Heart right ventricle (tissue), 16 donors: ENCODE measurements around the gene ABHD17C. TPM values are rescaled to one million over a fixed set of nuclear protein-coding genes. Genes with fewer than 3 reads are reported as not detected.
"Not testable (repeated sequence)": the region's sequence is repeated elsewhere in the genome, so short reads cannot be mapped to it uniquely, and the experiment has no call there.

Source experiments
- ATAC-seq, 8 donors: fragments of 200-7000 bp; cut with Tn5 transposase; one replicate each; pipeline ENCODE4 v1.9.1; 2020; ENCODE audit warnings: mild to moderate bottlenecking in 8 of 8, moderate library complexity in 8 of 8, moderate number of reproducible peaks in 1 of 8
- DNase-seq, 2 donors: peaks; one replicate each; pipeline ENCODE4 v3.0.0-alpha.2; 2020
- H3K27ac ChIP-seq, 10 donors: fragments of 200-600 bp; sonication (generic) in 2 of 10; one replicate each; pipeline versions ENCODE4 v1.5.0 to v1.8.0; 2020 to 2022; ENCODE audit warnings: mild to moderate bottlenecking in 3 of 10
- H3K27me3 ChIP-seq, 7 donors: fragments of 200-600 bp; one replicate each; pipeline ENCODE4 v1.8.0; 2021 to 2022; ENCODE audit warnings: mild to moderate bottlenecking in 2 of 7
- H3K36me3 ChIP-seq, 9 donors: fragments of 200-600 bp; sonication (generic) in 1 of 9; one replicate each; pipeline versions ENCODE4 v1.5.0 to v1.8.0; 2020 to 2022; ENCODE audit warnings: mild to moderate bottlenecking in 2 of 9
- H3K4me1 ChIP-seq, 9 donors: fragments of 200-600 bp; sonication (generic) in 1 of 9; one replicate each; pipeline versions ENCODE4 v1.5.0 to v1.8.0; 2020 to 2022; ENCODE audit warnings: mild to moderate bottlenecking in 4 of 9
- H3K4me3 ChIP-seq, 10 donors: fragments of 200-600 bp; sonication (generic) in 2 of 10; one replicate each; pipeline versions ENCODE4 v1.5.0 to v1.8.0; 2020 to 2022; ENCODE audit warnings: mild to moderate bottlenecking in 7 of 10, moderate library complexity in 2 of 10
- H3K9me3 ChIP-seq, 11 donors: fragments of 200-600 bp in 10 of 11; sonication (generic) in 2 of 11; one replicate each; pipeline versions ENCODE4 v1.5.0 to v1.8.0; 2013 to 2022; ENCODE audit warnings: mild to moderate bottlenecking in 2 of 11, control low read depth in 1 of 11, moderate library complexity in 1 of 11
- CTCF ChIP-seq, 9 donors: fragments of 200-600 bp; sonication (generic) in 2 of 9; IDR thresholded peaks; one replicate each; pipeline versions ENCODE4 v1.5.0 to v1.8.0; 2021 to 2022; ENCODE audit warnings: antibody characterized with exemption in 9 of 9, mild to moderate bottlenecking in 5 of 9, moderate library complexity in 1 of 9
- WGBS, 2 donors: extraction: QIAGEN DNeasy Blood & Tissue Kit; methylation state at CpG; one replicate each; pipeline ENCODE4 v1.1.7; 2013; ENCODE audit warnings: inconsistent platforms in 1 of 2; 5-methylcytosine and 5-hydroxymethylcytosine counted together
- intact Hi-C, 10 donors: fragments of 100-400 bp; cut with DNase I; formaldehyde crosslinking; loops; one replicate each; pipeline versions ENCODE4 v1.11.1 to v1.14.2; 2022
- long read RNA-seq, 3 donors: library from polyadenylated mRNA; unstranded; transcript quantifications; one replicate each; pipeline ENCODE4 v2.0.0, GENCODE V29; 2020 to 2021
- polyA plus RNA-seq, 2 donors: library from polyadenylated mRNA; stranded (reverse); fragments of 200-250 nt; gene quantifications; one replicate each; pipeline ENCODE4 v1.2.3, GENCODE V29; 2013
- total RNA-seq, 10 donors: library from RNA; stranded (reverse); fragmentation: NEBNext Ultra II Directional in 3 of 10; extraction: Animal tissue kit (Norgen Biotek cat#: 25700) in 3 of 10; gene quantifications; one replicate each; pipeline versions ENCODE4 v1.2.1 to v1.2.4, GENCODE V29; 2021 to 2023
- donor health status: Arrhythmogenic right ventricular cardiomyopathy.
- donor health status: ischemic (EF 13 %, LVEDD 7.1; RV severe dilation, severe dysfunction).
- donor health status: healthy with polysubstance abuse.
- donor health status: DM: no; HTN: yes; CAD: no.
- donor health status: DM: no; HTN: no; CAD: no.
- donor health status: ischemic (EF 25% LVEDD 6.9; RV normal size, moderate dysfunction).
- donor health status: ischemic (EF 25% LVEDD 5.7; RV mildly dilated, moderate dysfunction).
- donor health status: healthy.
- donor health status: DM: yes; HTN: yes; CAD: no.
- donor health status: Ischemic cardiomyopathy.
- donor health status: ischemic (EF 35%, LVEDD 5.7; RV mildly dilated, moderate dysfunction).
- donor health status: nonischemic (EF 11% LVEDD 7.7; RV severe dilation, severe dysfunction).
- donor health status: DM: yes; HTN: yes; CAD: no.
- donor health status: PGD.
- donor health status: ischemic (EF 29% LVEDD 5.4; RV normal size, mild dysfunction).
- donor health status: nonischemic (EF 23%, LVEDD 6.1; RV moderate dilation, normal function).

ABHD17C gene
- 1 to 10 TPM; 3.4 to 8.5 (median 4.6) TPM for total RNA-seq
- 1 to 10 TPM; 2.3 to 2.8 TPM for polyA plus RNA-seq
- long read RNA-seq, donor 1, transcript ABHD17C-201 (3 exons, 2,368 nt): major isoform, 21 of 24 reads
- long read RNA-seq, donor 1, partial matches to known transcripts: 1 of 24 reads
- long read RNA-seq, donor 1, other reads (novel, unspliced or antisense): 2 of 24 reads
- long read RNA-seq, donor 2, transcript ABHD17C-201 (3 exons, 2,368 nt): major isoform, 22 of 25 reads
- long read RNA-seq, donor 2, partial matches to known transcripts: 1 of 25 reads
- long read RNA-seq, donor 2, other reads (novel, unspliced or antisense): 2 of 25 reads
- long read RNA-seq, donor 3, partial matches to known transcripts: 0 of 2 reads
- long read RNA-seq, donor 3, other reads (novel, unspliced or antisense): 1 of 2 reads

GRCh38 chr15:80695099-80695910 is at the start of gene ABHD17C:
Gene ABHD17C, plus strand, starts transcription at chr15:80695310. Its CDS starts 120 bp downstream, at chr15:80695430.
- Histone ChIP-seq H3K27me3 (no peaks in the 10 kb centered on the region), H3K36me3 (no peaks in the 10 kb centered on the region), H3K27ac (peak within 1 kb of the TSS; percentile 57 to 91 (median 84)), H3K4me1 (peaks cover 0 to 28% (median 20%) of the 10 kb centered on the region in 9 donors), H3K4me3 (peak within 1 kb of the TSS; percentile 63 to 93 (median 78)), H3K9me3 (no peaks in the 10 kb centered on the region)
- peak; percentile 39 to 75 for DNase-seq
- 0% methylated on average over 83 to 114 of the region's 122 CpGs for WGBS, 2 donors
- no peak for TF ChIP-seq CTCF (IDR thresholded peaks at IDR 0.05)
- intact Hi-C loops: loop anchor here in 1 of 10 donors (2.0 to 10.0 kb wide), 2 partner anchors 81 to 279 kb away; no protein-coding TSS in a partner anchor
- peak; percentile 63 to 90 (median 85) for ATAC-seq

DNA sequence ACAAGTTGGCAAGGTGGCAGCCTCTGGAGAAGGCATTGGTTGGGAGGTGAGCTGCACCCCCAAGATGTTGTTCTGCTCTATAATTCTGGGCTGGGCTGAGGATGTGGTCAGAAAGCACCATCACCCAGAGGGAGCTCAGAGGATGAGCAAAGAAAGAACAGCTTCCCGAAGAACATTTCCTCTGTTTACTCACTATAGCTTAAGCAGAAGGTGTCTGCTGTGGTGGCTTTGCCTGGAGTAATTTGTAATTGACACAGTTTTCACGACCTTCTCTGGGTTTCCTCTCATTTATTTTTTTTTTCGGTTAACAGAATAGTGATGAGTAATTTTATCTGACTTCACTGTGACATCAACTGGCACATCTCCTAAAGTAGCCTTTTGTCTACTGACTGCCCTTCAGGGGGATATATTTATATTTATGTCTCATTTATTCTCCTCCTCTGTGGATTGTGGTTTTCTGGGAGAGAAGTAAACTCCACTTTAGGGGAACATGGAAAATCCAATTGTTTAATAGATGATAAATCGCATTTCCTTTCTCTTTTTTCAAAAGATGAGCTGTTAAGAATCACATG is 49.5 kb upstream of the ABHD17C start:
- H3K4me1 ChIP-seq: no peaks in the 10 kb centered on the region
- H3K9me3 ChIP-seq: peaks cover 0 to 8% (median 0%) of the 10 kb centered on the region in 11 donors
- 55 to 75% methylated on average over 4 of the region's 4 CpGs for WGBS, 2 donors
- H3K27ac ChIP-seq: no peak overlapping the region
- ATAC-seq (no peak), DNase-seq (no peak)
- intact Hi-C loops: no loop called here
- H3K27me3 ChIP-seq: no peaks in the 10 kb centered on the region
- TF ChIP-seq CTCF (IDR thresholded peaks at IDR 0.05): no peak
- no peaks in the 10 kb centered on the region for H3K36me3 ChIP-seq
- no peak overlapping the region for H3K4me3 ChIP-seq

GRCh38 chr15:80647424-80647823 is 47.7 kb upstream of the ABHD17C start:
- DNase-seq, ATAC-seq, H3K27ac ChIP-seq, H3K4me1 ChIP-seq, H3K4me3 ChIP-seq, intact Hi-C loops, H3K27me3 ChIP-seq, H3K36me3 ChIP-seq: not testable (repeated sequence)
- H3K9me3 ChIP-seq: peaks cover 0 to 18% (median 13%) of the 10 kb centered on the region in 11 donors
- 97% methylated on average over 30 of the region's 30 CpGs for WGBS, 2 donors

DNA sequence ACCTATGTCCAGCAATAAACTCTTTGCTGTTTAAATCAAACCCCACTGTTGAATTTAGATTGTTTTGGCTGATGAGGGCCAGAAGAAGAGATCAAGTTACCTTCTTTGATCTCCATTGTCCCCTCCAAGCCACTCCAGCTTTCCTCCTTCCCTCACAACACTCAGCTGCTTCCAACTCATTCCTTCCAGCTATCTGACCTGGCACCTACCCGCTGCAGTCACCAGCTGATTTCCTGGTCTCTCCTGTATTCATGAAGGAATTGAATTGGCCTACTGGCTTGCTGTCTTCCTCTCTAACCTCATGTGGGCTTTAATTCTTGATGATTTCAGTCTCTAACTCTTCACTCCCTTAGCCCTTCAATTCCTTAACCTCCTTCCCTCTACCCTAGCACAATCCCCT is 40.8 kb upstream of the ABHD17C start:
- no peak overlapping the region for H3K4me3 ChIP-seq
- no peaks in the 10 kb centered on the region for H3K36me3 ChIP-seq
- no peak for DNase-seq
- WGBS, 2 donors: 0% methylated on average over 1 of the region's 1 CpG; no CpG with 5 or more reads in 1 of the 2 donors
- H3K27ac ChIP-seq: no peak overlapping the region
- no peak for TF ChIP-seq CTCF (IDR thresholded peaks at IDR 0.05)
- no peak for ATAC-seq
- peaks cover 0 to 17% (median 0%) of the 10 kb centered on the region in 7 donors for H3K27me3 ChIP-seq
- H3K9me3 ChIP-seq: peaks cover 0 to 30% (median 19%) of the 10 kb centered on the region in 11 donors
- no peaks in the 10 kb centered on the region for H3K4me1 ChIP-seq
- intact Hi-C loops: no loop called here
